Epidermal melanocyte (primary cell): ENCODE measurements around the gene PKD2L1.
"Not testable (repeated sequence)": the region's sequence is repeated elsewhere in the genome, so short reads cannot be mapped to it uniquely, and the experiment has no call there.

ENCODE experiments used
- DNase-seq: peaks from one replicate; pipeline ENCODE4 v3.0.0; 2011; ENCODE audit warnings: low spot score; ENCODE audit not compliant: insufficient read length

The PKD2L1 gene

GRCh38 chr10:100334762-100335161 lies 4.7 kb upstream of the PKD2L1 start:
- DNase-seq, result no peak

GRCh38 chr10:100333661-100334440 lies 3.8 kb upstream of the PKD2L1 start:
- DNase-seq, result no peak

- no peak for DNase-seq
Measured at GRCh38 chr10:100333106-100333505, 3.1 kb upstream of the PKD2L1 start.

- DNase-seq, result no peak
Measured at GRCh38 chr10:100328198-100328597, 1.8 kb downstream of the PKD2L1 start.

GRCh38 chr10:100327718-100328009 lies 2.4 kb downstream of the PKD2L1 start:
- no peak for DNase-seq

- DNase-seq, result no peak
Measured at GRCh38 chr10:100327007-100327717, 2.9 kb downstream of the PKD2L1 start.

GRCh38 chr10:100325158-100325557 lies 4.9 kb downstream of the PKD2L1 start:
- DNase-seq, result no peak

GRCh38 chr10:100319707-100320402 lies 10.2 kb downstream of the PKD2L1 start:
- no peak for DNase-seq

- DNase-seq, result no peak
Measured at GRCh38 chr10:100318207-100318606, 11.8 kb downstream of the PKD2L1 start.

GRCh38 chr10:100315615-100316014 lies 14.4 kb downstream of the PKD2L1 start:
- no peak for DNase-seq

- no peak for DNase-seq
Measured at GRCh38 chr10:100311298-100311697, 18.7 kb downstream of the PKD2L1 start.

GRCh38 chr10:100307684-100308083 lies 22.3 kb downstream of the PKD2L1 start:
- DNase-seq, result no peak

GRCh38 chr10:100306861-100307260 lies 23.2 kb downstream of the PKD2L1 start:
- no peak for DNase-seq

- DNase-seq, result no peak
Measured at GRCh38 chr10:100304414-100304813, 25.6 kb downstream of the PKD2L1 start.

- DNase-seq, result no peak
Measured at GRCh38 chr10:100303724-100304319, 26.2 kb downstream of the PKD2L1 start.

- not testable (repeated sequence) for DNase-seq
Measured at GRCh38 chr10:100301123-100301522, 28.9 kb downstream of the PKD2L1 start.

- DNase-seq, result no peak
Measured at GRCh38 chr10:100297242-100297641, 32.8 kb downstream of the PKD2L1 start.

- DNase-seq, result no peak
Measured at GRCh38 chr10:100293066-100293465, 37.0 kb downstream of the PKD2L1 start.

GRCh38 chr10:100292300-100292699 lies 37.7 kb downstream of the PKD2L1 start:
- not testable (repeated sequence) for DNase-seq

- DNase-seq, result no peak
Measured at GRCh38 chr10:100291356-100291755, 38.7 kb downstream of the PKD2L1 start.

GRCh38 chr10:100289641-100290040 lies 40.4 kb downstream of the PKD2L1 start:
- no peak for DNase-seq

- DNase-seq, result no peak
Measured at GRCh38 chr10:100288196-100288595, 41.8 kb downstream of the PKD2L1 start.
